HEK293T (cell line): ENCODE measurements around the gene SLC34A1.

Source experiments
- BHLHE40 ChIP-seq: fragments of 450-650 bp; IDR thresholded peaks from 2 replicates; pipeline ENCODE4 v1.6.1; 2016; ENCODE audit warnings: mild to moderate bottlenecking, moderate library complexity, borderline replicate concordance
- CTBP1 ChIP-seq: fragments of 450-650 bp; IDR thresholded peaks from 2 replicates; pipeline ENCODE4 v1.6.1; 2016; ENCODE audit warnings: borderline replicate concordance
- FOXA1 ChIP-seq: fragments of 450-650 bp; IDR thresholded peaks from 2 replicates; pipeline ENCODE4 v1.6.1; 2016; ENCODE audit warnings: mild to moderate bottlenecking
- FOXM1 ChIP-seq: fragments of 450-650 bp; IDR thresholded peaks from 2 replicates; pipeline ENCODE4 v1.6.1; 2017; ENCODE audit warnings: mild to moderate bottlenecking, borderline replicate concordance
- HDGF ChIP-seq: fragments of 450-650 bp; IDR thresholded peaks from 2 replicates; pipeline ENCODE4 v1.6.1; 2017; ENCODE audit warnings: antibody characterized with exemption, borderline replicate concordance
- SP1 ChIP-seq: fragments of 450-650 bp; IDR thresholded peaks from 2 replicates; pipeline ENCODE4 v1.6.1; 2017
- ZNF384 ChIP-seq: fragments of 450-650 bp; IDR thresholded peaks from 2 replicates; pipeline ENCODE4 v1.6.1; 2016

DNA sequence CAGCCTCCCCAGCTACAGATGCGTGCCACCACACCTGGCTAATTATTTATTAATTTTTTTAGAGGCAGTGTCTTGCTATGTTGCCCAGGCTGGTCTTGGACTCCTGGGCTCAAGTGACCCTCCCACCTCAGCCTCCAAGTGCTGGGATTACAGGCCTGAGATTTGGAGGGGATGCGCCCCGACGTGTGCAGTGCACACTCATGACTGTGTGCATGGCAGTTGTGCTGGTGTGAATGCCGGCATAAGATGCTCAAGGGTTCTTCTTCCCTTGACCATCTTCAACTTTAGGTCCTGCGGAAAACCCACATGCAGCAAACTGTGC lies 3.5 kb upstream of the SLC34A1 start:
- TF ChIP-seq SP1: no peak
- no peak for TF ChIP-seq FOXM1
- no peak for TF ChIP-seq BHLHE40
- no peak for TF ChIP-seq CTBP1
- TF ChIP-seq HDGF: no peak
- TF ChIP-seq ZNF384: no peak
- TF ChIP-seq FOXA1: no peak
